PFSK-1 (cell line): ENCODE data around the gene ACVRL1.

Source experiments
- FOXP2 ChIP-seq: optimal IDR thresholded peaks from 2 replicates; pipeline ENCODE3; 2011; ENCODE audit warnings: borderline replicate concordance, control low read depth, inconsistent platforms; ENCODE audit not compliant: insufficient read depth; ENCODE audit errors: extremely low read length, extremely low read depth
- POLR2AphosphoS5 ChIP-seq: IDR thresholded peaks from 2 replicates; pipeline ENCODE4 v1.6.1; 2012; ENCODE audit warnings: low read depth, mild to moderate bottlenecking, control low read depth, low read length, moderate library complexity
- REST ChIP-seq, 2 experiments: IDR thresholded peaks; 2 replicates each; pipeline versions ENCODE4 v1.6.1 to v1.8.0; 2011 to 2012; ENCODE audit warnings: low read depth in 2 of 2, low read length in 2 of 2, control low read depth in 1 of 2, inconsistent platforms in 1 of 2, mild to moderate bottlenecking in 1 of 2, moderate library complexity in 1 of 2; ENCODE audit not compliant: insufficient read depth in 1 of 2
- SIN3A ChIP-seq: IDR thresholded peaks from 2 replicates; pipeline ENCODE4 v1.6.1; 2012; ENCODE audit warnings: mild to moderate bottlenecking, low read length, moderate library complexity, borderline replicate concordance; ENCODE audit not compliant: insufficient read depth
- TAF1 ChIP-seq: IDR thresholded peaks from 2 replicates; pipeline ENCODE4 v1.6.1; 2012; ENCODE audit warnings: low read length, control low read depth, borderline replicate concordance; ENCODE audit not compliant: insufficient read depth

- no peak for TF ChIP-seq TAF1
- no peak for TF ChIP-seq POLR2AphosphoS5
- no peak for TF ChIP-seq REST (IDR thresholded peaks at IDR 0.05; ENCODE audit: insufficient read depth in 1 of 2, low read depth in 2 of 2, low read length in 2 of 2)
- TF ChIP-seq FOXP2 = no peak
- TF ChIP-seq SIN3A = no peak
Measured at GRCh38 chr12:51874000-51874399, 33.3 kb upstream of the ACVRL1 start.
